Measurements from ENCODE around the gene MPO. TPM values are rescaled to one million over a fixed set of nuclear protein-coding genes. Genes with fewer than 3 reads are reported as not detected.

Gene MPO, protein sequence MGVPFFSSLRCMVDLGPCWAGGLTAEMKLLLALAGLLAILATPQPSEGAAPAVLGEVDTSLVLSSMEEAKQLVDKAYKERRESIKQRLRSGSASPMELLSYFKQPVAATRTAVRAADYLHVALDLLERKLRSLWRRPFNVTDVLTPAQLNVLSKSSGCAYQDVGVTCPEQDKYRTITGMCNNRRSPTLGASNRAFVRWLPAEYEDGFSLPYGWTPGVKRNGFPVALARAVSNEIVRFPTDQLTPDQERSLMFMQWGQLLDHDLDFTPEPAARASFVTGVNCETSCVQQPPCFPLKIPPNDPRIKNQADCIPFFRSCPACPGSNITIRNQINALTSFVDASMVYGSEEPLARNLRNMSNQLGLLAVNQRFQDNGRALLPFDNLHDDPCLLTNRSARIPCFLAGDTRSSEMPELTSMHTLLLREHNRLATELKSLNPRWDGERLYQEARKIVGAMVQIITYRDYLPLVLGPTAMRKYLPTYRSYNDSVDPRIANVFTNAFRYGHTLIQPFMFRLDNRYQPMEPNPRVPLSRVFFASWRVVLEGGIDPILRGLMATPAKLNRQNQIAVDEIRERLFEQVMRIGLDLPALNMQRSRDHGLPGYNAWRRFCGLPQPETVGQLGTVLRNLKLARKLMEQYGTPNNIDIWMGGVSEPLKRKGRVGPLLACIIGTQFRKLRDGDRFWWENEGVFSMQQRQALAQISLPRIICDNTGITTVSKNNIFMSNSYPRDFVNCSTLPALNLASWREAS
- total RNA-seq: 0.42 TPM

DNA sequence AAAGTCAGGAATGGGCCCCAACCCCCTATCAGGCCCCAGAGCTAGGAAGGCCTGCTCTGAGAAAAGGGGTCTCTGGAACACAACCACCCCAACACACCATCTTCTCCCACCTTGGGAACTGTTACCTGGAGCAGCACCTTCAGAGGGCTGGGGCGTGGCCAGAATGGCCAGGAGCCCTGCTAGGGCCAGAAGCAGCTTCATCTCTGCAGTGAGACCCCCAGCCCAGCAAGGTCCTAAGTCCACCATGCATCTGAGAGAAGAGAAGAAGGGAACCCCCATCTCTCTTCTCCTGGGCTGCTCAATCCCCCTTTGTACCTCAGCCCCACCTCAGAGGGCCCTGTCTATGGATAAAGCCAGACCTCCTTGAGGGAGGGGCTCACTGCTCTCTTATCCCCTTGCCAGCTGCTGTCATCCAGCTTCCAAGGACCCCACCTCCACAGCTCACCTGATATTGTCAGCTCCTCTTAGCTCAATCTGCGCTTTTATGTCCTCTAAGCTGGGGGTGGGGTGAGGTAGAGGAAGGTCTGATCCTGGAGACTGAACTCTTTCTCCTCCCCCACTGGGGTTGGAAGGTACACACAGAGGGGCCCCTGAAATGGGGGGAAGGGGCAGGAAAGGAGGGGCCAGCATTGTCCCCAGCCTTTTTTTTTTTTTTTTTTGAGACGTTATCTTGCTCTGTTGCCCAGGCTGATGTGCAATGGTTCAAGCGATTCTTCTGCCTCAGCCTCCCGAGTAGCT is at the start of gene MPO:
Gene MPO (minus strand): TSS at position 456 of the 738 bp plus-strand sequence. CDS start 177 bp downstream, at position 279.
- Histone ChIP-seq H3K4me1 (ENCODE audit: insufficient read depth, low read length) (peaks cover 87% of the 10 kb centered on the region), H3K9me3 (ENCODE audit: low read depth, low read length) (no peaks in the 10 kb centered on the region), H3K27me3 (ENCODE audit: insufficient read depth, low read length) (no peaks in the 10 kb centered on the region), H3K4me3 (ENCODE audit: low read length) (no peak within 1 kb of the TSS)

DNA sequence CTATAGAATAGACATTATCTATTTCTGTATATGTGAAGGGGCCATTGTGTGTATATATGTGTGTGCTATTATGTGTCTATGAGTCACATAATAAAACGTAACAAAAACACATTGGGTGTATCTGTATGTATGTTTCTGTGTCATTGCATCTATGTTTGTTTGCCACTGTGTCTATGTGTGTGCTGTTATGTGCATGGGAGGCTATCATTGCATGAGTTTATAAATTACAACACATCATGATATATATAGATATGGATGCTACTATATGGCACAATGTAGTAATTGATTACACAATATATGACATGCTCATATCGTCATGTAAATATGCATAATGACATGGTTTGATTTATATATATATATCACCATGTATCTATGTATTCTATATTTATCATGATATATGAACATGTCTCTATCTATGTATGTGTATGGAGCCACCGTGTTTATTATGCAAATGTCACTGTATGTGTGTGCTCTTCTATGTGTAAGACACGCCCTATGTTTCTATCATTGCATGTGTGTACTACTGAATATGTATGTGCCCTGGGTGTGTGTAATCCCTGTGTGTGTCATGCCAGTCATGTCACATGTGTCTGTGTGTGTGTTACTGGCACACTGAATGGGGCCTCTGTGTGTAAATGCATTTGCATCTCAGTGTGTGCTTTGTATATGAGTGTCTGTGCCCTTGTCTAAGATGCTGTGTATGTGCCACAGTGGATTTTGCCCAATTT is 49.2 kb upstream of the MPO start:
- H3K9me3 ChIP-seq (ENCODE audit: low read depth, low read length): no peaks in the 10 kb centered on the region
- no peaks in the 10 kb centered on the region for H3K27me3 ChIP-seq (ENCODE audit: insufficient read depth, low read length)
- peaks cover 67% of the 10 kb centered on the region for H3K4me1 ChIP-seq (ENCODE audit: insufficient read depth, low read length)
- peak overlapping the region; percentile 99 for H3K4me3 ChIP-seq (ENCODE audit: low read length)

DNA sequence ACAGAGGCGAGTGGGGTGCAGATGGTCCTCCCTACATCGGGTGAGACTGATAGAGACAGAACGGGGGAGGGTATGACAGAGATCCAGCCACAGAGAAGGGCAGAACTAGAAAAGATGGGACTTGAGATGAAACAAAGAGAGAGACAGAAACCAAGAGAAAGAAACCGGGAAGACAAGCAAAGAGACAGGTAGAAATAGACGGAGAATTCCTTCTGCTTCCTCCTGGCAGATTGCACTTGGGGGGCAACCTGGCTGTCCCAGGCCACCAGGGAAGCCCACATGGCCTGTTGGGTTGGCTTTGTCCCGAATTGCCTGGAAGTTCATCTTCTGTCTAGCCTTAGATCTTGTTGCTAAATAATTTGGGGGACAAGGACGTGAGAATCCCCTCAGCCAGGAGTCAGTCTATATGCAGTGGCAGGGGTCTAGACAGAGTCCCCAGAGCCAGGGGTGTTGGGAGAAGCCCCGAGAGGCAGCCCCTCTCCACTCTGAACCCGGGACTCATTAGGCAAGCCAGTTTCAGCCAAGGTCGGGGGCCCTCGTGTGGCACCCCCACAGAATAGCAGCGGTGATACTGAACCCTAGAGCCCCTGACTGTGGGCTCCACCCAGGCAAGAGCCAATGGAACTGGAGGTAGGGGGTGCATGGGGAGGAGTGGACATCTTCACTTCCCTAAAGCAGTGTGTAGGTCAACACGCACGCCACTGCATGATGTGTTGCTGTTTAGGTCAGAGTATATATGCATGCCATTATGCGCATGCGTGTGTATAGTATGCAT is 48.5 kb upstream of the MPO start:
- no peaks in the 10 kb centered on the region for H3K9me3 ChIP-seq (ENCODE audit: low read depth, low read length)
- H3K4me3 ChIP-seq (ENCODE audit: low read length): peak overlapping the region; percentile 99
- peaks cover 3% of the 10 kb centered on the region for H3K27me3 ChIP-seq (ENCODE audit: insufficient read depth, low read length)
- peaks cover 67% of the 10 kb centered on the region for H3K4me1 ChIP-seq (ENCODE audit: insufficient read depth, low read length)

DNA sequence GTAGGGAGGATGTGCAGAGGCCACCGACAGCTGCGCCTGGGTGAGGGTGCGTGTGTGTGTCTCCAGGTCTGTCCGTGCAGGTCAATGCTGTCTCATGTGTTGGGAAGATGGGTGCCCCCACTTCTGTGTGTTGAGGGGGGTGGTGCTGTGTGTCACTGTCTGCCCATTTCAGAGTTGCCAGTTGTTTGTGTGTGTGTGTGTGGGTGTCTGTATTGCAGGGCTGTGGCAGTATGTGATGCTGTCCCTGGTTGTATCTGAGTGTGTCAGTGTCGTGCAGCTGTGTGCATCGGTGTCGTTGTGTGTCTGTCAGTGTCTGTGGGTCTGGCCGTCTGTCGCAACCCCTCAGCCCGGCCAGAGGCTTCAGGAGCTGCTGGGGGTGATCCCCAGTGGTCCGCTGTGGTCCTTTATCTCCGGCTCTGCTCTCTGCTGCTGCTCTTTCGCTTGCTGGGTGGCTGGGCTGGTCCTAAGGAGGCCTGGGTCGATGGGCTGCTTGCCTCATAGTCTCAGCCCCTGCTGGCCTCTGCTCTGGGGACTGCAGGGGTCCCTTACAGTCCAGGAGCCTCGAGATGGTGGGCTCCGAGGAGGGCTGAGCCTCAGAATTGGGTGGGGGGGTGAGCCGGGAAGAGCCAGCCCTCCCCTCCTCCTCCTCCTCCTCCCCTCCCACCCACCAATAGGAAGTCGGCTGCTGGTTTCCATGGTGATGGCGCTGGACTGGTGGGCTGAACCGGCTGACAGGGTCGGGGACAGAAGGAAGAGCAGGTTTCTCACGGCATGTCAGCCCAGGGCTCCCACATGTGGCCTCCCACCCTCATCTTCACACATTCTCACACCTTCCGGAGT is 47.7 kb upstream of the MPO start, which contains the start of gene TSPOAP1:
Gene TSPOAP1 (minus strand): TSS at position 601 of the 840 bp plus-strand sequence. CDS start 875 bp downstream, outside the sequence.
- Histone ChIP-seq H3K4me3 (ENCODE audit: low read length) (peak within 1 kb of the TSS; percentile 99), H3K9me3 (ENCODE audit: low read depth, low read length) (no peaks in the 10 kb centered on the region), H3K27me3 (ENCODE audit: insufficient read depth, low read length) (peaks cover 3% of the 10 kb centered on the region), H3K4me1 (ENCODE audit: insufficient read depth, low read length) (peaks cover 64% of the 10 kb centered on the region)

DNA sequence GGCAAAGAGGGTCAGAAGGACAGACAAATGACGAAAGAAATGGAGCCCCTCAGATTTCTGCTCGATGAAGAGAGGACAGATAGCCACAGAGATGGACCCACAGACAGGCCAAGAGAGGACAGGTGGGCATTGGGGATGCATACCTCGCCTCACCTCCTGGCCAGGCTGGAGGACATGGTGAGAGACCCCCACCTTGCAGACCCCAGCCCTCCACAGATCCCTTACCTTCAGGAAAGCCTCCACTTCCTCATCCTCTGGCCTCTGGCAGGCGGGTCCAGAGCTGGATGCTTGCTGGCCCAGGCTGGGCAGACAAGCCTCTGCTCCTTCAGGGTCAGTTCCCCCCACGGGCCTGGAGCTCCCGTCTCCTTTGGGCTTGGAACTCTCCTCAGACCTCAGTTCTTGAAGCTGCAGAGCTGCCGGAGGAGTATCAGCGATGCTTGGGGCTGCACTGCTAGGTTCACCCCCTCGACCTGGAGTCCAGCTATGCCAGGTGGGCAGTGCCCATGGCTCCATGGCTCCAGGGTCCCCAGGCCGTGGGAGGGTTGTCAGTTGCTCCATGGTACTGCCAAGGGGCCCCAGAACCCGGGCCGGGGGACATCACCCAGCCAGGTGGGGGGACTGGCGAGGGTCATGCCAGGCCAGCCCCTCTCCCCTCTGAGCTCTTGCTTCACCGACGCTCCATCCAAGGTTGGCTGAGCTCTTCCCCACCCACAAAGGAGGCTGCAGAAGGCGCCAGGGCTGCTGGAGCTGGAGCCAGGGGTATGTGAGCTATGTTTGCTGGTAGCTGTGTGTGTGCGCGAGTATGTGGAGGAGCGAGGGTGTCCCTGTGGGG is 46.8 kb upstream of the MPO start:
- Histone ChIP-seq H3K4me1 (ENCODE audit: insufficient read depth, low read length) (peaks cover 62% of the 10 kb centered on the region), H3K27me3 (ENCODE audit: insufficient read depth, low read length) (peaks cover 3% of the 10 kb centered on the region), H3K4me3 (ENCODE audit: low read length) (peak overlapping the region; percentile 99), H3K9me3 (ENCODE audit: low read depth, low read length) (no peaks in the 10 kb centered on the region)

DNA sequence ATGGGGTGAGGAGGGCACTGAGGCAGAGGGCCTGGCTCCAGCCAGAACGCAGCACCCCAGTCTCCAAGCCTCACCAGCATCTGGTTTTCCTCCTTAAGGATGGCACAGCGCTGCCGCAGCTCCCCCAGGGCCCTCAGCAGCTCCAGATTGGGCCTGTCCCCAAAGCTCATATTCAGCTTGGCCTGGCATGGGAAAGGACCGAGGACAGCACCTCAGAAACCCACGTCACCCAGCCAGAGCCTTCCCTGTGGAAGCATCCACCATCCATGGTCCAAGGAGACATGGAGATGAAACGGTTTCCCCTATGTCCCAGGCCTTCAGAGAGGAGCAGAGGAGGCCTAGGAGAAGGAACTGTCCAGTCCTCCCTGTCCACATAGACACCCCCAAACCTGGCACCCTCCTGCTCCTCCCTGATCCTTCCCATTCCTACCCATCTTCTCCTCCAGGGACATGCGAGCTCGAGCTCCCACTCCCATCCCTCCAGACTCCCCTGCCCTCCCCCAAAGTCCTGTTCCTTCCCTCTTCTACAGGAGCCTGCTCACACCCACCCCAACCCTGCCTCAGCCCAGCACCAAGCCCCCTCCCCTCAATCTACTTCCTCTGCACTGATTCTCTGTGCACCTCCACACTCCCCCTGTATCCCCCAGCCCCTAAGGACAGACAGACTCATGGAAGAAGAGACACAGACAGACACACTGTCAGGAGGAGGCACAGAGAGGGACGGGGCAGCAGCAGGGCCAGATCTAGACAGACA is 46.1 kb upstream of the MPO start:
- Histone ChIP-seq H3K9me3 (ENCODE audit: low read depth, low read length) (no peaks in the 10 kb centered on the region), H3K27me3 (ENCODE audit: insufficient read depth, low read length) (peaks cover 3% of the 10 kb centered on the region), H3K4me1 (ENCODE audit: insufficient read depth, low read length) (peaks cover 62% of the 10 kb centered on the region), H3K4me3 (ENCODE audit: low read length) (no peak overlapping the region)

DNA sequence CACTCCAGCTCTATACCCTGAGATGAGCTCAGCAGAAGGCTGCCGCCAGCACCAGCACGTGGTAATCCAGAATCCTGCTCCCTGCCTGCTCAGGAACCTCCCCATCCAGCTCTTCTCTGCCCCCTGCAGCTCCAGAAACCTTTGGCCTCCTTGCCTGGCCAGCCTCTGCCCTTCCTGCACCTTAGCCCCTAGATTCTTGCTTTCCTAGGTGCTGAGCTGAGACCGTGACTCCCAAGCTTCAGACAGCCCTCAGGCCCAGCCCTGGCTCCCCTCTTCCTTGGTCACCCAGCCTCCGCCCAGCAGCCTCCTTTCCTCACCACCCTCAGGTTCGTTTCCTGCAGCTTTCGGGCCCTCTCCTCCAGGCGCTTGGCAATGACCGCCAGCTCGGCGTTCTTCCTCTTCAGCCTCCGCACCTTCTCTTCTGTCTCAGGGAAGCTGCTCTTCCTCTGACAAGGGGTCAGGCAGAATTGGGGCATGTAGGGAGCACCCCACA is 45.3 kb upstream of the MPO start:
- peaks cover 62% of the 10 kb centered on the region for H3K4me1 ChIP-seq (ENCODE audit: insufficient read depth, low read length)
- no peaks in the 10 kb centered on the region for H3K9me3 ChIP-seq (ENCODE audit: low read depth, low read length)
- peaks cover 3% of the 10 kb centered on the region for H3K27me3 ChIP-seq (ENCODE audit: insufficient read depth, low read length)
- no peak overlapping the region for H3K4me3 ChIP-seq (ENCODE audit: low read length)

DNA sequence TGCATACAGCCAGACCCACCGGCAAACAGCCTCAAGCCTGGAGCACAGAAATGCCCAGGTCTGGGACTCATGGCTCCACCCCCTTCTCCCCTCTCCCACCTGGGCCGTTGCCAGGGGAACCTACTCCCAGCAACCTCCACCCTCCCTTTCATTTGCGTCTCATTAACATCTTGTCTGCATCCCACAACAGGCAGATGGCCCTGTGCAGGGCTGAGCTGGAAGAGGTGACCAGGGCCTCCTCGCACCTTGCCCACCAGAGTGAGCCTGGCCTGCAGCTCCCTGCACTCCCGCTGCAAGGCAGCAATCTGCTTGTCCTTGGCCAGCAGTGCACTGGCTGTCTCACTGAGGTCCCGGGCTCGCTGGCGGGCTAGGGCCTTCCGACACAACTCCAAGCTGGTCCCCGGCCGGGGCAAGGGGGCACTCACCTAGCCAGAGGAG is 44.6 kb upstream of the MPO start:
- Histone ChIP-seq H3K9me3 (ENCODE audit: low read depth, low read length) (no peaks in the 10 kb centered on the region), H3K27me3 (ENCODE audit: insufficient read depth, low read length) (peaks cover 3% of the 10 kb centered on the region), H3K4me1 (ENCODE audit: insufficient read depth, low read length) (peaks cover 60% of the 10 kb centered on the region), H3K4me3 (ENCODE audit: low read length) (no peak overlapping the region)

DNA sequence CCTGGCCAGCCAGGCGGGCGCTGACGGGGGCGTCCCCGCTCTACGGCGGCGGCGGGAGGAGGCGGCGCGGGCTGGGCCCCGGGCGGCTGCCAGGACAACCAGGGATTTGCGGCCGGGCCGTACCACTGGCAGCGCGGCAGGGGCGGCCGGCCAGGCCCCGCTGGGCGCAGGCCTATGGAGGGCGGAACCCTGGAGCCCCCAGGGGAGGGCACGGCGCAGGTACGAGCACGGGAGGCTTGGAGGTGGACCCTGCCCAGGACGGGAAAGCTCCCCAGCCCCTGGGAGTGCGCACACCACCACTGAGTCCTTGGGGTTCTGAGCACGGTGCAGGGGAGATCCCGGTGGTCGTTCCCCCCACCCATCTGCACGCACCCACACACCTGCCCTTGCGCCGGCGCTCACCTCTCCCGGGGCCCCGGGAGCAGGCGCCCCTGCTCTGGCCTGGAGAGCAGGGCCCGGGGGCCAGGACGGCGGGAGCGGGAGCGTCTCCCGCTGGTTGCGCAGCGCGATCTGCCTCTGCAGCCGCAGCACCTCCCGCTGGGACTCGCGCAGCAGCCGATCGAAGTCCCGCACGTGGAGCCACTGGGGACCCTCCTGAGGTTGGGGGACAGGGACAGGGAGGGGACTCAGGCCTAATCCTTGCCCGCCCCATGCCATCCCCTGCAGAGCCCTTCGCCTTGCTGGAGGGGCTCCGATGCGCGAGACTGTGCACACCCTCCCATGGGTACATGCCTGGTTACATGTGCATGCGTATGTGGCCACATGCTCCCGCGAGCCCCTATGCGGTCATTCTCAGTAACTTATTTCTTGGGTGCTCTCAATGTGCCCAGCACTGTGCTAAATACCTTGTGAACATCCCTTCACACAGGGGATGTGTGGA is 43.9 kb upstream of the MPO start:
- Histone ChIP-seq H3K4me1 (ENCODE audit: insufficient read depth, low read length) (peaks cover 57% of the 10 kb centered on the region), H3K9me3 (ENCODE audit: low read depth, low read length) (no peaks in the 10 kb centered on the region), H3K4me3 (ENCODE audit: low read length) (peak overlapping the region; percentile 8), H3K27me3 (ENCODE audit: insufficient read depth, low read length) (peaks cover 3% of the 10 kb centered on the region)

DNA sequence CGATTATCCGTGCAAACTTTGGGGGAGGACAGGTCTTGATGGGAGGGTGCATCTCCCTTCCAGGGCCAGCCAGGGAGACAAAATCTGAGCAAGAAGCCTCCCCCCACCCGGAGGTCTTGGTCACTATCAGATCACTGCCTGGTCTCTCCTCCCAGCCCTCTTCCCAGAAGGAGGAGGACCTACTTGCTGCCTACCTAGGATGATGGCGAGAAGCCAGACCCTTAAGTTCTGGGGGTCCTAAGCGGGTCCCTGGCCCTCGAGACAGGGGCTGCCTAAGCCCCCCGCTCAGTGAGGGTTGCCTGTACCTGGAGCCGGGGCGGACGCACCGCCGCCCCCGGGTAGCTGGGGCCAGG is 43.3 kb upstream of the MPO start:
- peaks cover 3% of the 10 kb centered on the region for H3K27me3 ChIP-seq (ENCODE audit: insufficient read depth, low read length)
- H3K4me1 ChIP-seq (ENCODE audit: insufficient read depth, low read length): peaks cover 52% of the 10 kb centered on the region
- no peaks in the 10 kb centered on the region for H3K9me3 ChIP-seq (ENCODE audit: low read depth, low read length)
- H3K4me3 ChIP-seq (ENCODE audit: low read length): no peak overlapping the region

DNA sequence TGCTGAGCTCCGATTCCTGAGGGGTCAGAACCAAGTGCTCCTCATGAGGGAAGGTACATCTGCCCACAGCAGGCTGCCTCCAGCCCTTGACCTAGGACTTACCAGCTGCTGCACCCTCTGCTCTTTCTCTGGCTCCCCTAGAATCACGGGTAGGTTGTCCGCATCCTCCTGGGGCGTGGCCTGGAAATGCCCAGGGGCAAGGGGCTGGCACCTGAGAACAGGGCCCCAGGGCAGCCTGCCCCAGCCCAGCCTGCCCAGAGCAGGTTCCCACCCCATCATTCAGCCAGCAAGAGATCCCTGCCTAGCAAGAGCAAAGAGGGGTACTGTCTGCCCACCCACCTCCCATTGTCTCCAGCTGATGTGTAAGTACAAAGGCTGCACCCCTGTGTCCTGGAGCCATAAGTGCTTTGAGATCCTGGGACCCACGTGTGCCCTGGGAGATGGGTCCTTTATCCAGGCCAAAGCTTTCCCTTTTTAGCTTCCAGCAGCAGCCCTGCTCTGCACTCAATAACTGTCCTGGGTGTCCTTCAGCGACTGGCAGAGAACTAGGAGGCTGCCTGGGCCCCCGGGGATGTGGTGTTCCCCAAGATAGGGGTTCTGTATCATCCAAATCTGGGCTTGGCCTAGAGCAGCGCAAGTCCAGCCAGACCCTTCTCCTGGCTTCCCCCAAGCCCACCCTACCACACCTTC is 42.8 kb upstream of the MPO start:
- peaks cover 47% of the 10 kb centered on the region for H3K4me1 ChIP-seq (ENCODE audit: insufficient read depth, low read length)
- no peaks in the 10 kb centered on the region for H3K9me3 ChIP-seq (ENCODE audit: low read depth, low read length)
- H3K4me3 ChIP-seq (ENCODE audit: low read length): no peak overlapping the region
- peaks cover 3% of the 10 kb centered on the region for H3K27me3 ChIP-seq (ENCODE audit: insufficient read depth, low read length)
